Spinal cord (tissue), 10 donors: ENCODE measurements around the gene TNNI2. TPM values are rescaled to one million over a fixed set of nuclear protein-coding genes. Genes with fewer than 3 reads are reported as not detected.

Experiments used
- DNase-seq, 6 donors: peaks; one replicate each; pipeline versions ENCODE4 v3.0.0 to v3.0.0-alpha.2; 2013 to 2015; ENCODE audit warnings: low spot score in 6 of 6, low read depth in 4 of 6
- H3K27ac ChIP-seq: one replicate; pipeline ENCODE4 v1.5.1; 2013; ENCODE audit warnings: low read depth, low read length, control low read depth
- H3K27me3 ChIP-seq: one replicate; pipeline ENCODE4 v1.6.1; 2013; ENCODE audit warnings: low read length; ENCODE audit not compliant: control insufficient read depth, insufficient read depth
- H3K36me3 ChIP-seq: one replicate; pipeline ENCODE4 v1.6.1; 2013; ENCODE audit warnings: low read length; ENCODE audit not compliant: control insufficient read depth, insufficient read depth
- H3K4me1 ChIP-seq: one replicate; pipeline ENCODE4 v1.6.1; 2013; ENCODE audit warnings: low read length; ENCODE audit not compliant: control insufficient read depth, insufficient read depth
- H3K4me3 ChIP-seq: one replicate; pipeline ENCODE4 v1.5.1; 2013; ENCODE audit warnings: low read depth, low read length, control low read depth
- H3K9me3 ChIP-seq: one replicate; pipeline ENCODE4 v1.6.1; 2013; ENCODE audit warnings: low read length; ENCODE audit not compliant: control insufficient read depth, insufficient read depth
- WGBS: methylation state at CpG from one replicate; pipeline ENCODE4 v1.1.5; 2013; ENCODE audit warnings: missing lambda C conversion rate; ENCODE audit not compliant: insufficient coverage; 5-methylcytosine and 5-hydroxymethylcytosine counted together
- polyA plus RNA-seq, 2 donors: library from polyadenylated mRNA; unstranded; fragments of 120-200 nt; gene quantifications; one replicate each; pipeline ENCODE4 v1.2.1, GENCODE V29; 2013; ENCODE audit not compliant: insufficient read length in 2 of 2
- total RNA-seq, 2 donors: library from RNA; depleted of rRNA in 1 of 2; stranded (reverse); fragments of 120-200 nt in 1 of 2; fragments of >200 nt in 1 of 2; gene quantifications; one replicate each; pipeline versions ENCODE4 v1.2.3 to v1.2.4, GENCODE V29; 2013 to 2014
- donor health status: healthy.

Gene TNNI2
- total and polyA plus RNA-seq, 4 donors = 0.35 to 9.4 (median 1.4) TPM

- H3K4me1 ChIP-seq = peaks cover 18% of the 10 kb centered on the region
- DNase-seq = no peak
- no peaks in the 10 kb centered on the region for H3K36me3 ChIP-seq
- H3K27me3 ChIP-seq = no peaks in the 10 kb centered on the region
- 83% methylated on average over 2 of the region's 12 CpGs for WGBS
- no peak overlapping the region for H3K4me3 ChIP-seq
- H3K27ac ChIP-seq = no peak overlapping the region
- no peaks in the 10 kb centered on the region for H3K9me3 ChIP-seq
Observed at GRCh38 chr11:1839204-1839923, 583 bp downstream of the TNNI2 start.

- H3K9me3 ChIP-seq = no peaks in the 10 kb centered on the region
- DNase-seq = no peak
- H3K27me3 ChIP-seq = no peaks in the 10 kb centered on the region
- 78% methylated on average over 24 of the region's 26 CpGs for WGBS
- no peak overlapping the region for H3K4me3 ChIP-seq
- peaks cover 18% of the 10 kb centered on the region for H3K4me1 ChIP-seq
- H3K36me3 ChIP-seq = no peaks in the 10 kb centered on the region
- no peak overlapping the region for H3K27ac ChIP-seq
Observed at GRCh38 chr11:1839924-1840779, 1.4 kb downstream of the TNNI2 start.

GRCh38 chr11:1840780-1841480, 2.1 kb downstream of the TNNI2 start:
- WGBS = 94% methylated on average over 28 of the region's 37 CpGs
- H3K4me1 ChIP-seq = peaks cover 18% of the 10 kb centered on the region
- no peaks in the 10 kb centered on the region for H3K9me3 ChIP-seq
- H3K27me3 ChIP-seq = peaks cover 2% of the 10 kb centered on the region
- H3K27ac ChIP-seq = no peak overlapping the region
- no peaks in the 10 kb centered on the region for H3K36me3 ChIP-seq
- DNase-seq = no peak
- no peak overlapping the region for H3K4me3 ChIP-seq

- no peak overlapping the region for H3K27ac ChIP-seq
- H3K36me3 ChIP-seq = no peaks in the 10 kb centered on the region
- H3K4me1 ChIP-seq = peaks cover 18% of the 10 kb centered on the region
- H3K9me3 ChIP-seq = no peaks in the 10 kb centered on the region
- no peak overlapping the region for H3K4me3 ChIP-seq
- 89% methylated on average over 19 of the region's 19 CpGs for WGBS
- no peak for DNase-seq
- H3K27me3 ChIP-seq = peaks cover 2% of the 10 kb centered on the region
Observed at GRCh38 chr11:1841511-1842148, 2.8 kb downstream of the TNNI2 start.

GRCh38 chr11:1842149-1843097, 3.6 kb downstream of the TNNI2 start:
- H3K27ac ChIP-seq = no peak overlapping the region
- no peaks in the 10 kb centered on the region for H3K9me3 ChIP-seq
- WGBS = 82% methylated on average over 28 of the region's 29 CpGs
- no peaks in the 10 kb centered on the region for H3K36me3 ChIP-seq
- DNase-seq = no peak
- H3K27me3 ChIP-seq = peaks cover 2% of the 10 kb centered on the region
- H3K4me1 ChIP-seq = peaks cover 16% of the 10 kb centered on the region
- no peak overlapping the region for H3K4me3 ChIP-seq

- DNase-seq = no peak
- Histone ChIP-seq H3K36me3 (no peaks in the 10 kb centered on the region), H3K27ac (no peak overlapping the region), H3K4me1 (peaks cover 10% of the 10 kb centered on the region), H3K27me3 (peaks cover 2% of the 10 kb centered on the region), H3K9me3 (no peaks in the 10 kb centered on the region), H3K4me3 (no peak overlapping the region)
- 90% methylated on average over 6 of the region's 11 CpGs for WGBS
Observed at GRCh38 chr11:1843098-1843473, 4.3 kb downstream of the TNNI2 start.

GRCh38 chr11:1843796-1844195, 5.0 kb downstream of the TNNI2 start:
- peaks cover 5% of the 10 kb centered on the region for H3K4me1 ChIP-seq

GRCh38 chr11:1844221-1845094, 5.7 kb downstream of the TNNI2 start:
- no peaks in the 10 kb centered on the region for H3K36me3 ChIP-seq
- no peak overlapping the region for H3K27ac ChIP-seq
- peaks cover 2% of the 10 kb centered on the region for H3K27me3 ChIP-seq
- 63% methylated on average over 16 of the region's 23 CpGs for WGBS
- DNase-seq = no peak
- H3K4me1 ChIP-seq = peaks cover 5% of the 10 kb centered on the region
- H3K4me3 ChIP-seq = no peak overlapping the region
- H3K9me3 ChIP-seq = no peaks in the 10 kb centered on the region

More at GRCh38 chr11:1843796-1844195, 5.0 kb downstream of the TNNI2 start:
- Histone ChIP-seq H3K36me3 (no peaks in the 10 kb centered on the region), H3K9me3 (no peaks in the 10 kb centered on the region), H3K27me3 (peaks cover 2% of the 10 kb centered on the region), H3K4me3 (no peak overlapping the region), H3K27ac (no peak overlapping the region)
- no peak for DNase-seq
- 63% methylated on average over 8 of the region's 8 CpGs for WGBS
